Heart left ventricle (tissue), 13 donors: ENCODE measurements around the gene TRIM44.

Experiments
- CTCF ChIP-seq, 12 donors: fragments of 200-600 bp; sonication (generic) in 4 of 12; IDR thresholded peaks; one replicate each; pipeline versions ENCODE4 v1.5.0 to v1.8.0; 2018 to 2022; ENCODE audit warnings: antibody characterized with exemption in 12 of 12, mild to moderate bottlenecking in 5 of 12
- POLR2A ChIP-seq, 2 donors: fragments of 450-650 bp; IDR thresholded peaks; one replicate each; pipeline ENCODE4 v1.6.1; 2017; ENCODE audit warnings: antibody characterized with exemption in 2 of 2, mild to moderate bottlenecking in 2 of 2, moderate library complexity in 2 of 2
- donor health status: ischemic (EF 13 %, LVEDD 7.1; RV severe dilation, severe dysfunction).
- donor health status: DM: no; HTN: yes; CAD: no.
- donor health status: DM: no; HTN: no; CAD: no.
- donor health status: ischemic (EF 25% LVEDD 6.9; RV normal size, moderate dysfunction).
- donor health status: ischemic (EF 25% LVEDD 5.7; RV mildly dilated, moderate dysfunction).
- donor health status: ischemic (EF 35%, LVEDD 5.7; RV mildly dilated, moderate dysfunction).
- donor health status: nonischemic (EF 11% LVEDD 7.7; RV severe dilation, severe dysfunction).
- donor health status: DM: yes; HTN: yes; CAD: no.
- donor health status: PGD.
- donor health status: ischemic (EF 29% LVEDD 5.4; RV normal size, mild dysfunction).
- donor health status: nonischemic (EF 23%, LVEDD 6.1; RV moderate dilation, normal function).

DNA sequence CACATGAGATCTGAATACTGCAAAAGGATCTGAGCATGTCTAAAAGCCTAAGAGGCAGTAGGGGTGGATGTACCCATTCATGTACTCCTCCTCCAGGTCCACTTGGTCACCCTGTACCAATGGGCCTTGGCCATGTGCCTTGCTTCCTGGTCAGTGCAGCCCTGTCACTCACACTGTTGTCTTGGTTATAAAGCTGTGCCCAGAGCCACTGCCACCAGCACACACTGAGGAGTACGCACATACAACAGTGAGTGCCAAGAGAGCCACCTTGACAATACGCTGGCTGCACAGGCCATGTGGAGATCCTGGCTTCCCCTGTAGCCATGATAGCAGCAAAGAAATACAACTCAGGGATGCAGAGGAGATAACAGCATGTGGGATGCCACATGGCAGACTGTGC, 184.9 kb downstream of the TRIM44 start:
- TF ChIP-seq CTCF (IDR thresholded peaks at IDR 0.05) (no peak), POLR2A (IDR thresholded peaks at IDR 0.05) (no peak)
